ENCODE measurements around the gene CELF1. TPM values are rescaled to one million over a fixed set of nuclear protein-coding genes. Genes with fewer than 3 reads are reported as not detected.

Gene CELF1
- total RNA-seq, 2 experiments from 2014 or later = 104 to 111 TPM

DNA sequence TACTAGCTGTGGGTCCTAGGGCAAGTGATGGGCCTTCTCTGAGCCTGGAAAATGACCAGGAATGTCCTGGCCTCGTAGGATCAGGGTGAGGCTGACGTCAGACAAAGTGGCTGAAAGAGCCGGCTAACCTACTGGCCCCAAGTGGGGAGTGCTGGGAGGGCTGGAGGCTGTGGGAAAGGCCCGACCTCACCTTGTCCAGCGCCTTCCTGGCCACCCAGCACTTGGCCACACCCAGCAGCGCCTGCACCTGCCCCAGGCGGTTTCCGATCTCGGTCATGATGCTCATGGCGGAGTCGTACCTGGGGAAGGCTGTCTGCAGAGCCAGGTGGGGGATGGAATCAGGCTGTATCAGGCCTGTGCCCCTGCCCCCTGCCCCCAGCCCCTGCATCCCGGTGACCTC, 111.5 kb downstream of the CELF1 start:
- ChIA-PET CTCF (interaction anchor here (1.5 kb wide), 1 partner anchor 13 kb away, joined by 6 read pairs; no protein-coding TSS in a partner anchor), POLR2A (no interaction called here)
- Mint-ChIP-seq H3K27ac (no peak overlapping the region), H3K27me3 (ENCODE audit: low read depth) (no peaks in the 10 kb centered on the region), H3K4me3 (no peak overlapping the region), H3K36me3 (ENCODE audit: low read depth) (no peaks in the 10 kb centered on the region), H3K4me1 (ENCODE audit: low read depth) (peaks cover 8% of the 10 kb centered on the region), H3K9me3 (ENCODE audit: insufficient read depth) (no peaks in the 10 kb centered on the region)
- ATAC-seq (no peak), DNase-seq (no peak)

DNA sequence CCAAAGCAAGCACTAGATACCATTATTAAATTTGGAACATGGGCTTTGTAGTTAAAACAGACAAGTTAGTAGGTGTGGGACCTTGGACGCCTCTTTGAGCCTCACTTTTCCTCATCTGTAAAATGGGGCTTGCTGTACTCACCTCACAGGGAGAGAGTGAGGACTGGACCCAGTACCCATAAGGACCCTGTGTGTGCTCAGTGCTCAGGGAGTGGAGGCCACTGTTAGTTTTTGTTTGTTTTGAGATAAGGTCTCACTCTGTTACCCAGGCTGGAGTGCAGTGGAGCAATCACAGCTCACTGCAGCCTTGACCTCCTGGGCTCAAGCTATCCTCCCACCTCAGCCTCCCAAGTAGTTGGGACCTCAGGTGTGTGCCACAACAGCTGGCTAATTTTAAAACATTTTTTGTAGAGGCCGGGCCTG, 112.9 kb downstream of the CELF1 start:
- no peaks in the 10 kb centered on the region for H3K36me3 Mint-ChIP-seq (ENCODE audit: low read depth)
- H3K27ac Mint-ChIP-seq = no peak overlapping the region
- ATAC-seq = no peak
- no peak for DNase-seq
- no peaks in the 10 kb centered on the region for H3K9me3 Mint-ChIP-seq (ENCODE audit: insufficient read depth)
- CTCF ChIA-PET = interaction anchor here (1.5 kb wide), 1 partner anchor 14 kb away, joined by 6 read pairs; no protein-coding TSS in a partner anchor
- peaks cover 8% of the 10 kb centered on the region for H3K4me1 Mint-ChIP-seq (ENCODE audit: low read depth)
- H3K4me3 Mint-ChIP-seq = no peak overlapping the region
- POLR2A ChIA-PET = no interaction called here
- H3K27me3 Mint-ChIP-seq (ENCODE audit: low read depth) = no peaks in the 10 kb centered on the region

DNA sequence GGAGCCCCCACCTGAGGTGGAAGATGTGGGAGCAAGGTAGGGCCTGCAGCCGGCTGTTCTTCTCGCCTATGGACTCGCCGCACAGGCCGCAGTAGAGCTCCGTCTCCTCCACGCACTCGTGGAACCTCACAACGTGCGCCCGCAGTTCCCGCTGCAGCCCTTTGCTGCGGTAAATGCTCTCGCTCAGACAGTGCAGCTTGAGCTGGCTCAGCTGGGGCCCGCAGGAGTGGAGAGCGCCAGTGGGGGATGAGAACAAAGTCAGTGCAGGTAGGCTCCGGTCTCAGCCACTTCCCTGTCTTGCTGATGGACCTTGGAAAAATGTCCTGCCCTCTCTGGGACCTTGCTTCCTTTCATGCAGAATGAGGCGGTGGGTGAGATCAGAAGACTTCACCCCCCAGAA, 114.2 kb downstream of the CELF1 start:
- H3K4me3 Mint-ChIP-seq = no peak overlapping the region
- no peak overlapping the region for H3K27ac Mint-ChIP-seq
- H3K27me3 Mint-ChIP-seq (ENCODE audit: low read depth) = no peaks in the 10 kb centered on the region
- peaks cover 6% of the 10 kb centered on the region for H3K4me1 Mint-ChIP-seq (ENCODE audit: low read depth)
- no peak for DNase-seq
- CTCF ChIA-PET = no interaction called here
- no peaks in the 10 kb centered on the region for H3K36me3 Mint-ChIP-seq (ENCODE audit: low read depth)
- ATAC-seq = no peak
- POLR2A ChIA-PET = no interaction called here
- no peaks in the 10 kb centered on the region for H3K9me3 Mint-ChIP-seq (ENCODE audit: insufficient read depth)

DNA sequence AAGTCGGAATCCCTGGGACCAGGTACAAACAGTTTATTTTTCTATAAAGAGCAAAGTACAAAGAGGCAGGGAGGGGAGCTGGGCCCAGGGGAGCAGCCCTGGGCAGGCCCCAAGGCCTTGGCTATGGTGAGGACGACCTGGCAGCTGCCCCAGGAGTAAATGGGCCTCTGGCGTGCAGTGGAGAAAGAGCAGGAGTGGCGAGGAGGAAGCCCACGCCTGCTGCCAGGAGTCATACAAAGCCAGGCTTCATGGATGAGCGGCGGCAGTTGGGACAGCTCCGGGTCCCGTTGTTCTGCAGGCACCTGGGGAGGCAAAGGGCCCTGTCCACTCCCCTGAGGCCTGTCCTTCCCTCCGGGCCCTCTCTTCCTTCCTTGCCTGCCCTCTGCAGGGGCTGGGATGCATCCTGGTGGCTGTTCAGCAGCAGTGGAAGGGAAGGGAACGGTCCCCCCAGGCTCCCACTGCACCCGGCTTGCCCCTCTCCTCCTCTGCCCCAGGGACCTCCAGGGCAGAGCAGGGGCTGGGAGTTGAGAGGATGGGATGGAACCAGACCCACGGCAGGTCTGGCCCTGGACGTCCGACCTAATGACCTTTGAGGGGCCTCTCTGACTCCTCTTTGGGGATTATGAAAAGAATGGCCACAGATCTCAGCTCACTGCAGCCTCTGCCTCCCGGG, 115.0 kb downstream of the CELF1 start:
- DNase-seq (no peak), ATAC-seq (no peak)
- Mint-ChIP-seq H3K36me3 (ENCODE audit: low read depth) (no peaks in the 10 kb centered on the region), H3K27ac (no peak overlapping the region), H3K27me3 (ENCODE audit: low read depth) (peaks cover 4% of the 10 kb centered on the region), H3K4me1 (ENCODE audit: low read depth) (no peaks in the 10 kb centered on the region), H3K4me3 (no peak overlapping the region), H3K9me3 (ENCODE audit: insufficient read depth) (no peaks in the 10 kb centered on the region)
- CTCF ChIA-PET = interaction anchor here (1.0 to 1.2 kb wide), 2 partner anchors 26 to 64 kb away, joined by 3 read pairs; no protein-coding TSS in a partner anchor
- POLR2A ChIA-PET = no interaction called here

DNA sequence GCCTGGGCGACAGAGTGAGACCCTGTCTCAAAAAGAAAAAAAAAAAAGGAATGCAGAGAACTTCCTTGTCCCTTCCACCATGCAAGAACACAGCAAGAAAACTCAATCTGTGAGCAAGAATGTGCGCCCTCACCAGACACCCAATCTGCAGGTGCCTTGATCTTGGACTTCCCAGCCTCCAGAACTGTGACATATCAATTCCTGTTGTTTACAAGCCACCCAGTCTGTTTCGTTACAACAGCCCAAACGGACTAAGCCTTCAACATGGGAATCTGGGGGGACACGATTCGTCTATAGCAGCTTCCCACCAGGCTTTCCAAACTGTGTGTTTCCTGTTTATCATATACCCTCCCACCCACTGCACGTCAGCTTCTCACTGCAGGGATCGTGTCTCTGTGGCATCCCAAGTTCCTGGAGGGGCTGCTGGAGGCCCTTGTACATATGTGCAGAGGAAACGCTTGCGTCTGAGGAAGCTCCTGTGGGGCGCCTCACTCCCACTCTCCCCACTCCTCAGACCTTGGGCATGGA, 115.7 kb downstream of the CELF1 start:
- peaks cover 4% of the 10 kb centered on the region for H3K27me3 Mint-ChIP-seq (ENCODE audit: low read depth)
- ATAC-seq = no peak
- no peaks in the 10 kb centered on the region for H3K9me3 Mint-ChIP-seq (ENCODE audit: insufficient read depth)
- DNase-seq = no peak
- H3K36me3 Mint-ChIP-seq (ENCODE audit: low read depth) = no peaks in the 10 kb centered on the region
- CTCF ChIA-PET = interaction anchor here (1.0 to 1.2 kb wide), 2 partner anchors 25 to 63 kb away, joined by 3 read pairs; no protein-coding TSS in a partner anchor
- H3K4me3 Mint-ChIP-seq = no peak overlapping the region
- no peaks in the 10 kb centered on the region for H3K4me1 Mint-ChIP-seq (ENCODE audit: low read depth)
- H3K27ac Mint-ChIP-seq = no peak overlapping the region
- POLR2A ChIA-PET = no interaction called here

DNA sequence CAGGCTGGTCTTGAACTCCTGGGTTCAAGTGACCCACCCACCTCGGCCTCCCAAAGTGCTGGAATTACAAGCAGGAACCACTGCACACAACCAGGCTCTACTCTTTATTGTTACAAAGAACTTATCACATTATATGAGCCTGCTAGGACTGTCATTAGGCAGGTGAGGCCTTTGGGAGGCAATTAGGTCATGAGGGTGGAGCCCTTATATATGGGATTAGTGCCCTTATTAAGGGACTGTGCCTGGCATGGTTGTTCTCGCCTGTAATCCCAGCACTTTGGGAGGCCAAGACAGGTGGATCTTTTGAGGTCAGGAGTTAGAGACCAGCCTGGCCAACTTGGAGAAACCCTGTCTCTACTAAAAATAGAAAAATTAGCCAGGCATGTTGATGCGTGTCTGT, 116.2 kb downstream of the CELF1 start:
- Mint-ChIP-seq H3K9me3 (ENCODE audit: insufficient read depth) (no peaks in the 10 kb centered on the region), H3K4me3 (no peak overlapping the region), H3K36me3 (ENCODE audit: low read depth) (no peaks in the 10 kb centered on the region), H3K27ac (no peak overlapping the region), H3K4me1 (ENCODE audit: low read depth) (no peaks in the 10 kb centered on the region), H3K27me3 (ENCODE audit: low read depth) (peaks cover 4% of the 10 kb centered on the region)
- ATAC-seq (no peak), DNase-seq (no peak)
- ChIA-PET CTCF (interaction anchor here (1.0 to 1.2 kb wide), 2 partner anchors 24 to 62 kb away, joined by 3 read pairs; no protein-coding TSS in a partner anchor), POLR2A (no interaction called here)

DNA sequence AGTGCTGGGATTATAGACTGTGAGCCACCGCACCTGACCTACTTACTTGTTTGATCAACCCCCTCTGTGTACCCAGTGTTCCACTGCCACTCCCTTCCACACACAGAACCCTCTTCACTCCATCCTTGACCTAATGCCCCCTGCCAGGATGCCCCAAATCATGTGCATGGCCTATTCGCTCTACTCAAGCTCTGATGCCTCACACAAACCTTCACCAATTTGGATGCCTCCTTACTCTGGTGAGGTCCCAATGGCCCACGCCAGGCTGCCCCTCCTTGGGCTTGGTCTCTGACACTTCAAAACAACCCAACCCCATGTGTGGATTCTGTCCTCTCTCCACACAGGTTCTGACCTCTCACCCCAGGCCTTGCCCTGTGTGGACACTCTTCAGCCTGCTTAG, 117.2 kb downstream of the CELF1 start:
- POLR2A ChIA-PET = no interaction called here
- ATAC-seq (no peak), DNase-seq (no peak)
- Mint-ChIP-seq H3K27ac (no peak overlapping the region), H3K27me3 (ENCODE audit: low read depth) (peaks cover 4% of the 10 kb centered on the region), H3K9me3 (ENCODE audit: insufficient read depth) (no peaks in the 10 kb centered on the region), H3K4me1 (ENCODE audit: low read depth) (no peaks in the 10 kb centered on the region), H3K36me3 (ENCODE audit: low read depth) (no peaks in the 10 kb centered on the region), H3K4me3 (no peak overlapping the region)
- CTCF ChIA-PET = no interaction called here

DNA sequence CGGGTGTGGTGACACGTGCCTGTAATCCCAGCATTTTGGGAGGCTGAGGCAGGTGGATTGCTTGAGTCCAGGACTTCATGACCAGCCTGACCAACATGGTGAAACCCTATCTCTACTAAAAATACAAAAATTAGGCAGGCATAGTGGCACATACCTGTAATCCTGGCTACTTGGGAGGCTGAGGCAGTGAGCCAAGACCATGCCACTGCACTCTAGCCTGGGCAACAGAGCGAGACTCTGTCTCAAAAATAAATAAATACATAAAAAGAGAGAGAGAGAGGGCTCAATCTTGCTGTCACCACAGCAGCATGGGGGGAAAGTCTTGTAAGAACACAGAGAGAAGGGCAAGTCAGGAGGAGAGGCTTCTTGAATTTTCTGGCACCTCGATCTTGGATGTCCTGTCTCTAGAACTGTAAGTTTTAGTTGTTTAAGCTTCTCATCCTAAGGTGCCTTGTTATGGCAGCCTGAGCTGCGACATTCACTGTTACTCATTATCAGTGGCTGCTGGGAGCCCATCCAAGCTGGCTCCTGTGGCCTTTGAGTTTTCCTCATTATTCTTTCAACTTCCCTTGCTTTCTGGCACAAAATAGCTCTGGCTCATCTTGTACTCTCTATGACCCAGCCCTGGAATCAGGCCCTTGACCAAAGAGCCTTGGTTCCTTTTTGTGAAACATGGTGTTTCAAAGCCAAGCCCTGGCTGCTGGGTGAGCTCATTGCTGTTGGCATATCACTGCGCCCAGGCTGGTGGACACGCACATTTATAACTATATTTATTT, 118.7 kb downstream of the CELF1 start:
- CTCF ChIA-PET = no interaction called here
- DNase-seq (no peak), ATAC-seq (no peak)
- Mint-ChIP-seq H3K4me1 (ENCODE audit: low read depth) (no peaks in the 10 kb centered on the region), H3K4me3 (no peak overlapping the region), H3K9me3 (ENCODE audit: insufficient read depth) (no peaks in the 10 kb centered on the region), H3K36me3 (ENCODE audit: low read depth) (no peaks in the 10 kb centered on the region), H3K27me3 (ENCODE audit: low read depth) (peaks cover 4% of the 10 kb centered on the region), H3K27ac (no peak overlapping the region)
- POLR2A ChIA-PET = no interaction called here

DNA sequence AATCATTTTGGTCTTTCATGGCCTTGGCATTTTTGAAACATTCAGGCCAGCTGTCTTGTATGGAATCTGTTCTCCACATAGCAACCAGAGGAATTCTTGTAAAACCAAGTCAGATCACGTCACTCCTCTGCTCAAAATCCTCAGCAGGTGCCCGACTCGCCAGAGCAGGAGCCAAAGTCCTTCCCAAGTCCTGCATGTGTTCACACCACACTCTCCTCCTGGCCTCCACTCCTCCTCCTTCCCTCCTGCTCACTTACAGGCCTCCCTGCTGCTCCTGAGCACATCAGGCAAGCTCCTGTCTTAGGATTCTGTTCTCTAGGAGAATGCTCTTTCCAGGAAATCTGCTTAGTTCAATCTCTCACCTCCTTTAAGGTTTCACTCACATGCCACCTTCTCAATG, 119.8 kb downstream of the CELF1 start:
- Mint-ChIP-seq H3K27ac (no peak overlapping the region), H3K36me3 (ENCODE audit: low read depth) (no peaks in the 10 kb centered on the region), H3K9me3 (ENCODE audit: insufficient read depth) (no peaks in the 10 kb centered on the region), H3K27me3 (ENCODE audit: low read depth) (peaks cover 4% of the 10 kb centered on the region), H3K4me3 (no peak overlapping the region), H3K4me1 (ENCODE audit: low read depth) (no peaks in the 10 kb centered on the region)
- DNase-seq (no peak), ATAC-seq (no peak)
- CTCF ChIA-PET = interaction anchor here (1.2 to 1.6 kb wide), 2 partner anchors 22 to 59 kb away, joined by 3 to 4 read pairs; no protein-coding TSS in a partner anchor
- POLR2A ChIA-PET = no interaction called here

DNA sequence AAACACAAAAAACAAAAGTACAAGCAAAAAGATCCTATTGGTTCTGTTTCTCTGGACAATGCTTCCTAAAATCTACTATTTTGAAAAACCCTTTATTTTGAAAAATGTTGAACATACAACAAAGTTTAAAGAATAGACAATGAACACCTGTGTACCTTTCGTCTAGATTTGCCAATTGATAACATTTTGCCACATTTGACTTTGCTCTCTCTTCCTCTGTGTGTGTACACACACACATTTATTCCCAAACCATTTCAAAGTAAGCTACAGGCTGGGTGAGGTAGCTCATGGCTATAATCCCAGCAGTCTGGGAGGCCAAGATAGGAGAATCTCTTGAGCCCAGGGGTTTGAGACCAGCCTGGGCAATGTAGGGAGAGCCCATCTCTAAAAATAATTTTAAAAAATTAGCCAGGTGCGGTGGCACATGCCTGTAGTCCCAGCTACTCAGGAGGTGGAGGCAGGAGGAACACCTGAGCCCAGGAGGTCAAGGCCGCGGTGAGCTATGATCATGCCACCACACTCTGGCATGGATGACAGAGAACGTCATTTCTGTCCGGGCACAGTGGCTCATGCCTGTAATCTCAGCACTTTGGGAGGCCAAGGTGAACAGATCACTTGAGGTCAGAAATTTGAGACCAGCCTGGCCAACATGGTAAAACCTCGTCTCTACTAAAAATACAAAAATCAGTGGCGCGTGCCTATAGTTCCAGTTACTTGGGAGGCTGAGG, 121.4 kb downstream of the CELF1 start:
- Mint-ChIP-seq H3K27ac (no peak overlapping the region), H3K4me1 (ENCODE audit: low read depth) (peaks cover 5% of the 10 kb centered on the region), H3K27me3 (ENCODE audit: low read depth) (peaks cover 4% of the 10 kb centered on the region), H3K36me3 (ENCODE audit: low read depth) (no peaks in the 10 kb centered on the region), H3K4me3 (no peak overlapping the region), H3K9me3 (ENCODE audit: insufficient read depth) (no peaks in the 10 kb centered on the region)
- ChIA-PET CTCF (interaction anchor here (0.7 to 1.6 kb wide), 2 partner anchors 58 to 164 kb away, joined by 3 to 4 read pairs; no protein-coding TSS in a partner anchor), POLR2A (no interaction called here)
- ATAC-seq = no peak
- DNase-seq = no peak

DNA sequence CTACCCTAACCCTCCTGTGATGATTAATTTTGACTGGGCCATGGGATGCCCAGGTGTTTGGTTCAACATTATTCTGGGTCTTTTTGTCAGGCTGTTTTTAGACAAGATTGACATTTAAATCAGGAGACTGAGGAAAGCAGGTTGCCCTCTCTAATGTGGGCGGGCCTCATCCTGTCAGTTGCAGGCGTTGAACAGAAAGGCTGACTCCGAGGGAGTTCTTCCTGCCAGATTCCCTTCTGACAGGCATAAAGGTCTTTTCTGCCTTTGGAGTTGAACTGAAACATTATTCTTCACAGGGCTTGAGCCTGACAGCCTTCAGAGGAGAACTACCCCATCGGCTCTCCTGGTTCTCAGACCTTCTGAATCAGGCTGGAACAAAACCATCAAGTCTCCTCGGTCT, 122.4 kb downstream of the CELF1 start:
- Mint-ChIP-seq H3K27ac (no peak overlapping the region), H3K9me3 (ENCODE audit: insufficient read depth) (no peaks in the 10 kb centered on the region), H3K4me1 (ENCODE audit: low read depth) (peaks cover 10% of the 10 kb centered on the region), H3K27me3 (ENCODE audit: low read depth) (peaks cover 4% of the 10 kb centered on the region), H3K36me3 (ENCODE audit: low read depth) (peaks cover 8% of the 10 kb centered on the region), H3K4me3 (no peak overlapping the region)
- ATAC-seq (no peak), DNase-seq (no peak)
- POLR2A ChIA-PET = no interaction called here
- CTCF ChIA-PET = interaction anchor here (0.7 kb wide), 1 partner anchor 163 kb away, joined by 3 read pairs; no protein-coding TSS in a partner anchor
